ENCODE data around the gene SNRPD2. TPM values are rescaled to one million over a fixed set of nuclear protein-coding genes. Genes with fewer than 3 reads are reported as not detected.

SNRPD2 gene
- total and polyA plus RNA-seq, 9 donors = 279 to 508 (median 382) TPM

- 1 to 2% (median 1%) methylated on average over 19 of the region's 19 CpGs for WGBS, 3 donors
Observed at GRCh38 chr19:45668342-45668871, 23.3 kb downstream of the SNRPD2 start.

DNA sequence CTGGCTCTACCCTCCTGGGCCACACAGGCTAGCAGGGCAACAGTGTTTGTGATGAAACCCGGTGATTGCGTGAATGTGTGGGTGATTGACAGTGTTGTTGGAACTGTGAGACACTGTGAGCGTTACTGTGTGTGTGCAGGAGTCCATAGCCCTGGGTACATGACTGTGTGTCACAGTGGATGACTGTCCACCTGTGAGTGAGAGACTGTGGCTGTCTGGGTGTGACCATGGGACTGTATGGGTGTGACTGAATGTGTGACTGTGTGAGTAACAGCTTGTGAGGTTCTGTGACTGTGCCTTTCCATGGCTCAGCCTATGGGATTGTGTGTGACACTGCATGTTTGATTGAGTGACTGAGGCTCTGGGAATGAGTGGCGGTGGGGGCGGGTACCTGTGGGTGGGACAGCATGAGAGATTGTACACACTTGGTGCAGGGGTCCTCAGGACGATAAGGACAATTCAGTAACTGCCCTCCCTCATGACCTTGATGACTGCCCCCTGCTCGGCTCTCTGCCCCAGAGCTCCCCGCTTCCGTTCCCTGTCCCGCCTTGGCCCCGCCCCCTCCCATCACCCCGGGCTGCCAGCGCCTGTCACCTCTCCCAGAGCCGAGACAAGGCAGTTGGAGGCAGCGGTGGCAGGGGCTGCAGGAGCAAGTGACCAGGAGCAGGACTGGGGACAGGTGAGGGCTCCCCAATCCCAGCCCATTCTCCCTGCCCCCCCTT, 24.0 kb downstream of the SNRPD2 start, which contains the start of gene GIPR:
Gene GIPR, plus strand, starts transcription at position 602 of the 722 bp plus-strand sequence. CDS start 1,300 bp downstream, outside the sequence.
- TF ChIP-seq EP300 (IDR thresholded peaks at IDR 0.05) = no peak
- TF ChIP-seq POLR2A (IDR thresholded peaks at IDR 0.05) = no peak
- TF ChIP-seq CTCF (IDR thresholded peaks at IDR 0.05) = no peak
- Histone ChIP-seq H3K27me3 (no peaks in the 10 kb centered on the region), H3K4me1 (ENCODE audit: insufficient read depth) (no peaks in the 10 kb centered on the region), H3K36me3 (no peaks in the 10 kb centered on the region), H3K9me3 (no peaks in the 10 kb centered on the region), H3K27ac (no peak within 1 kb of the TSS), H3K4me3 (no peak within 1 kb of the TSS)
- WGBS, 3 donors = 15 to 17% (median 16%) methylated on average over 15 of the region's 15 CpGs
- intact Hi-C loops (cut with DNase I) = no loop called here
- no peak for DNase-seq

More at GRCh38 chr19:45668342-45668871, 23.3 kb downstream of the SNRPD2 start:
- Histone ChIP-seq H3K4me3 (no peak overlapping the region), H3K36me3 (no peaks in the 10 kb centered on the region), H3K27ac (no peak overlapping the region), H3K27me3 (no peaks in the 10 kb centered on the region), H3K9me3 (no peaks in the 10 kb centered on the region), H3K4me1 (ENCODE audit: insufficient read depth) (no peaks in the 10 kb centered on the region)
- intact Hi-C loops (cut with DNase I) = no loop called here
- DNase-seq = no peak
- no peak for TF ChIP-seq CTCF (IDR thresholded peaks at IDR 0.05)
- TF ChIP-seq EP300 (IDR thresholded peaks at IDR 0.05) = no peak
- no peak for TF ChIP-seq POLR2A (IDR thresholded peaks at IDR 0.05)

DNA sequence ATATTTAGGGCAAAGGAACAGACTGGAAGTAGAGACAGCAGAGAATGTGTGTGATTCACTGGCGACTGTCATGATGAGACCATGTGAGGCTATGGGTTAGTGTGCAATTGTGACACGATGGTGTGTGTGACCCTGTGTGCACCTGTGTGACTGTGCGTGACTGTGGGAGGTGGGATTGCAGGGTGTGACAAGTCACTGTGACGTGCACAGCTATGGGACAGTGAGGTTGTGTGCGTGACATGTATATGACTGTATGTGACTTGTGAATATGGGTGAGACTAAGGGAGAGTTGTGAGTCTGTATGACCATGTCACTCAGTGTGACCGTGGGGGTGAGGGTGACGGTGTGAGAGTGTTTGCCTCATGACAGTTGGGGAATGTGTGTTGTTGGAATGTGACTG, 27.2 kb downstream of the SNRPD2 start:
- DNase-seq = no peak
- no peaks in the 10 kb centered on the region for H3K27me3 ChIP-seq
- TF ChIP-seq CTCF (IDR thresholded peaks at IDR 0.05) = no peak
- no peaks in the 10 kb centered on the region for H3K4me1 ChIP-seq (ENCODE audit: insufficient read depth)
- no peak overlapping the region for H3K4me3 ChIP-seq
- WGBS, 3 donors = 69 to 77% (median 69%) methylated on average over 7 of the region's 7 CpGs
- H3K27ac ChIP-seq = no peak overlapping the region
- H3K36me3 ChIP-seq = no peaks in the 10 kb centered on the region
- H3K9me3 ChIP-seq = no peaks in the 10 kb centered on the region
- intact Hi-C loops (cut with DNase I) = no loop called here

- no peak overlapping the region for H3K27ac ChIP-seq
- DNase-seq = no peak
- H3K36me3 ChIP-seq = no peaks in the 10 kb centered on the region
- no peaks in the 10 kb centered on the region for H3K9me3 ChIP-seq
- H3K4me1 ChIP-seq (ENCODE audit: insufficient read depth) = no peaks in the 10 kb centered on the region
- TF ChIP-seq CTCF (IDR thresholded peaks at IDR 0.05) (no peak), EP300 (IDR thresholded peaks at IDR 0.05) (no peak), POLR2A (IDR thresholded peaks at IDR 0.05) (no peak)
- no peaks in the 10 kb centered on the region for H3K27me3 ChIP-seq
- 80 to 92% (median 86%) methylated on average over 1 of the region's 1 CpG for WGBS, 3 donors
- no peak overlapping the region for H3K4me3 ChIP-seq
- intact Hi-C loops (cut with DNase I) = no loop called here
Observed at GRCh38 chr19:45663800-45664199, 28.0 kb downstream of the SNRPD2 start.

Measured in ovary (tissue), 9 donors.